Measurements from ENCODE around the gene FGF7.

- TF ChIP-seq CTCF (IDR thresholded peaks at IDR 0.05; ENCODE audit: insufficient read depth, low read depth, low read length) (no peak), EZH2 (IDR thresholded peaks at IDR 0.05; ENCODE audit: insufficient read depth, low read length) (no peak)
Measured at GRCh38 chr15:49466119-49466518, 43.1 kb downstream of the FGF7 start.

All from astrocyte (in vitro differentiated cells and primary cell).